Left renal pelvis (tissue), 4 donors: ENCODE measurements around the gene SPECC1. TPM values are rescaled to one million over a fixed set of nuclear protein-coding genes. Genes with fewer than 3 reads are reported as not detected.
"Not testable (repeated sequence)": the region's sequence is repeated elsewhere in the genome, so short reads cannot be mapped to it uniquely, and the experiment has no call there.

Experiments
- DNase-seq, 4 donors: peaks; one replicate each; pipeline ENCODE4 v3.0.0-alpha.2; 2013; ENCODE audit warnings: low read depth in 4 of 4, low spot score in 3 of 4
- polyA plus RNA-seq, 4 donors: library from polyadenylated mRNA; unstranded; fragments of 120-200 nt; gene quantifications; one replicate each; pipeline ENCODE4 v1.2.1, GENCODE V29; 2013; ENCODE audit not compliant: insufficient read length in 4 of 4

Gene SPECC1
- polyA plus RNA-seq, 4 donors = 12.4 to 24.0 (median 16.9) TPM

- no peak for DNase-seq
Observed at GRCh38 chr17:20259668-20260067, 250.5 kb downstream of the SPECC1 start.

- no peak for DNase-seq
Observed at GRCh38 chr17:20260268-20260667, 251.1 kb downstream of the SPECC1 start.

GRCh38 chr17:20262226-20263114, 253.3 kb downstream of the SPECC1 start:
- no peak for DNase-seq

GRCh38 chr17:20263115-20263433, 253.9 kb downstream of the SPECC1 start:
- DNase-seq = not testable (repeated sequence)

- DNase-seq = no peak
Observed at GRCh38 chr17:20263595-20263994, 254.4 kb downstream of the SPECC1 start.

GRCh38 chr17:20264996-20265395, 255.8 kb downstream of the SPECC1 start:
- no peak for DNase-seq

GRCh38 chr17:20266806-20267458, 257.8 kb downstream of the SPECC1 start:
- DNase-seq = no peak

- DNase-seq = no peak
Observed at GRCh38 chr17:20267459-20267842, 258.3 kb downstream of the SPECC1 start.

GRCh38 chr17:20270369-20270768, 261.2 kb downstream of the SPECC1 start:
- DNase-seq = no peak

GRCh38 chr17:20271011-20271610, 262.0 kb downstream of the SPECC1 start:
- no peak for DNase-seq

GRCh38 chr17:20273741-20274500, 264.8 kb downstream of the SPECC1 start:
- no peak for DNase-seq

- DNase-seq = no peak
Observed at GRCh38 chr17:20275653-20276052, 266.5 kb downstream of the SPECC1 start.

- DNase-seq = no peak
Observed at GRCh38 chr17:20276421-20276820, 267.3 kb downstream of the SPECC1 start.

GRCh38 chr17:20278805-20279204, 269.6 kb downstream of the SPECC1 start:
- no peak for DNase-seq

GRCh38 chr17:20279631-20280030, 270.5 kb downstream of the SPECC1 start:
- DNase-seq = no peak

GRCh38 chr17:20280051-20280450, 270.9 kb downstream of the SPECC1 start:
- DNase-seq = no peak

GRCh38 chr17:20280851-20281250, 271.7 kb downstream of the SPECC1 start:
- no peak for DNase-seq

- no peak for DNase-seq
Observed at GRCh38 chr17:20281860-20282259, 272.7 kb downstream of the SPECC1 start.

GRCh38 chr17:20282526-20283308, 273.6 kb downstream of the SPECC1 start:
- no peak for DNase-seq

GRCh38 chr17:20284022-20284421, 274.9 kb downstream of the SPECC1 start:
- DNase-seq = no peak
